22Rv1 (cell line): ENCODE results near the gene ENTPD8.

Source experiments
- H3K27ac ChIP-seq: fragments of 450-650 bp; 2 replicates; pipeline ENCODE4 v1.5.1; 2017
- CTCF ChIP-seq: fragments of 450-650 bp; IDR thresholded peaks from 2 replicates; pipeline ENCODE4 v1.5.1; 2017; ENCODE audit warnings: mild to moderate bottlenecking
- ZFX ChIP-seq: fragments of 450-650 bp; IDR thresholded peaks from 2 replicates; pipeline ENCODE4 v1.6.1; 2017; ENCODE audit warnings: antibody characterized with exemption, borderline replicate concordance

ENTPD8 gene

GRCh38 chr9:137392232-137393007, 48.7 kb downstream of the ENTPD8 start:
- TF ChIP-seq ZFX (no peak), CTCF (no peak)
- no peak overlapping the region for H3K27ac ChIP-seq

- TF ChIP-seq ZFX (no peak), CTCF (no peak)
- H3K27ac ChIP-seq, result no peak overlapping the region
These were observed 49.8 kb downstream of the ENTPD8 start for GRCh38 chr9:137391411-137391754.

- no peak for TF ChIP-seq ZFX
- no peak for TF ChIP-seq CTCF
- no peak overlapping the region for H3K27ac ChIP-seq
These were observed 50.4 kb downstream of the ENTPD8 start for GRCh38 chr9:137390553-137391410.

- no peak for TF ChIP-seq CTCF
- TF ChIP-seq ZFX, result no peak
- no peak overlapping the region for H3K27ac ChIP-seq
These were observed 51.8 kb downstream of the ENTPD8 start for GRCh38 chr9:137389428-137389746.

- H3K27ac ChIP-seq, result no peak overlapping the region
- no peak for TF ChIP-seq ZFX
These were observed 52.3 kb downstream of the ENTPD8 start for GRCh38 chr9:137388589-137389427.

GRCh38 chr9:137387891-137388560, 53.1 kb downstream of the ENTPD8 start:
- H3K27ac ChIP-seq, result no peak overlapping the region
- TF ChIP-seq ZFX (no peak), CTCF (no peak)
